GM21390 (cell line): ENCODE data around the gene UTF1.
"Not testable (repeated sequence)": the region's sequence is repeated elsewhere in the genome, so short reads cannot be mapped to it uniquely, and the experiment has no call there.

ENCODE experiments used
- ATAC-seq: cut with Tn5 transposase; IDR thresholded peaks from one replicate; pipeline ENCODE4 v1.9.1; 2021; ENCODE audit not compliant: unreplicated experiment

Gene UTF1

GRCh38 chr10:133225707-133226191 lies 4.3 kb upstream of the UTF1 start:
- no peak for ATAC-seq

GRCh38 chr10:133226251-133226808 lies 3.7 kb upstream of the UTF1 start:
- no peak for ATAC-seq

- no peak for ATAC-seq
Measured at GRCh38 chr10:133227256-133227655, 2.8 kb upstream of the UTF1 start.

GRCh38 chr10:133229265-133230043 lies 563 bp upstream of the UTF1 start:
- ATAC-seq: no peak

DNA sequence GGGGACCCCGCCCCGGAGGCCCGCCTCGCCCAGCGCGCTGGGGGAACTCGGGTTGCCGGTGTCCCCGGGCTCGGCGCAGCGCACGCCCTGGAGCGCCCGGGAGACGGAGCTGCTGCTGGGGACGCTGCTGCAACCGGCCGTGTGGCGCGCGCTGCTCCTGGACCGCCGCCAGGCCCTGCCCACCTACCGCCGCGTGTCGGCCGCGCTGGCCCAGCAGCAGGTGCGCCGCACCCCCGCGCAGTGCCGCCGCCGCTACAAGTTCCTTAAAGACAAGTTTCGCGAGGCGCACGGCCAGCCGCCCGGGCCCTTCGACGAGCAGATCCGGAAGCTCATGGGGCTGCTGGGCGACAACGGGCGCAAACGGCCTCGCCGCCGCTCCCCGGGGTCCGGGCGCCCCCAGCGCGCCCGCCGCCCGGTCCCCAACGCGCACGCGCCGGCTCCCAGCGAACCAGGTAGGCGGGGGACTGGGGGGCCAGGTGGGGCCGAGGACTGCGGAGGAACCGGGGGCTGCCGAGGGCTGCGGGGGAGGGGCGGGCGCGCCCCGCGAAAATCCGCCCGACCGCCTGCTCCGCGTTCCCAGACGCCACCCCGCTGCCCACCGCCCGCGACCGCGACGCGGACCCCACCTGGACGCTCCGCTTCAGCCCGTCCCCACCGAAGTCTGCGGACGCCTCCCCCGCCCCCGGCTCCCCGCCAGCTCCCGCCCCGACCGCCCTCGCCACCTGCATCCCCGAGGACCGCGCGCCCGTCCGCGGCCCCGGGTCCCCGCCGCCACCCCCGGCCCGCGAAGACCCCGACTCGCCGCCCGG lies 574 bp downstream of the UTF1 start:
- ATAC-seq: no peak

- no peak for ATAC-seq
Measured at GRCh38 chr10:133231244-133231945, 1.4 kb downstream of the UTF1 start.

DNA sequence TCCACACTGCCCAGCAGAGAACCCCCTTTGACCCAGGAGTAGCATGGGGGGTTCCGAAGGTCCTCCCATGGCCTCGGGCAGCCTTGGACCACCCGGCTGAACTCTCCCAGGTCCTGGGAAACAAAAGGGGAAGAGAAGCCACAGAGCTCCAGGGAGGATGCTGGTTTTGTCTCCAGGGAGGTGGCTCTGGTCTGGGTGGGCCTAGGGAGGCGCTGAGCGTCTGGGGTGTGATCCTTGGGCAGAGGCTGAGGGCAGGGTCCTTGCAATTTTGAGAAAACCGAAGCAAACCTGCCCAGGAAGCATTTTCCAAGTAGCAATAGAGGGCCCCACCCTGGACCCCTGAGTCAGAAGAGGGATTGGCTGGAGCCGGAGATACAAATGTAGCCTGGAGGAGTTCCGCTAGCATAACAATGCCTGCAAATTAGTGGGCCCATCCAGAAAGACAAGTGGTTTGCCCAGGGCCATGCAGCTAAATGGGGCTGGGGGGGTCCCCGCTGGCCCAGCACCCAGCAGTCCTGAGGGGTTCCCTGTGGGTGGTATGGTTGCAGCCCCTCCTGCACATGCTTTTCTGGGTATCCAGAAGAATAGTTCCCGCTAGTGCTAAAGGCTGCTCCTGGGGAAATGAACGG lies 2.0 kb downstream of the UTF1 start:
- ATAC-seq: no peak

DNA sequence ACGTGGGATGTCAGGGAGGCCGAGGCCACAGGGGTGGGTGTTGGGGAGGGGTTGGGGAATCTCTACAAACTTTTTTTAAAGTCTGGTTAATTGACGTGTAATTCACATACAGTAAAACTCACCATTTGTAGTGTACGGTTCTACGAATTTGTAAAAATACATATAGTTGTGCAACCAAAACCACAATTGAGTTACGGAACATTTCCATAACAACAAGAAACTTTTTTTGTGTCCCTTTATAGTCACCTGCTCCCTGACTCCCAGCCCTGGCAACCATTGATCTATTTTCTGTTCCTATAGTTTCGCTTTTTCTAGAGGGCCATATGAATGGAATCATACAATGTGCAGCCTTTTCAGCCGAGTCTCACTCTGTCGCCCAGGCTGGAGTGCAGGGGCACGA lies 4.8 kb downstream of the UTF1 start:
- not testable (repeated sequence) for ATAC-seq

DNA sequence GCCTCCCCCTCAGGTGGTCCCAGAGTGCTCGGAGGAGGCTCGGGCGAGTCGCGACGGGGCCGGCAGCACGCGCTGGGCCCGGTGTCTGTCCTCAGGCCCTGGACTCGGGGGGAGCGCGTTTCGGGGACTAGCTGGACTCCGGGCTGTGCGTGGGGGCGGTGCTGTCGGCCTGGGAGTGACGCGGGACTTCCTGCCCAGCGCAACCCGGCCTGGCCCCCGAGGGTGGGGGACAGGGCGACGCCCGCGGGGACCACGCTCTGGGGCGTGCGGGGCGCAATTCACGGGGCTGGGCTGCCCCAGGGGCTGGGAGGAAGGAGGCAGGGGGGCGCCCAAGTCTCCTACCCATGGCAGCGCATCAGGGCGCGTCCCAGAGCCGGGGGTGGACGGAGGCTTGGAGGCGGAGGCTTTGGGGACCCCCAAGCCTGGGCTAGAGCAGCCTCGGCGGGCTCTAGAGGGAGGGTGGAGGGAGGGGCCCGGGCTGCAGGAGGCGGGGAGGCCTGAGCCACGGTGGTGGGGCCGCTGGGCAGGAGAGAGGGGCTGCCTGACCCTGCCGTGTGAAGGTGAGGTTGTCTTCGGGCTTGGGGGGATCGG lies 5.3 kb downstream of the UTF1 start:
- no peak for ATAC-seq

- ATAC-seq: no peak
Measured at GRCh38 chr10:133235932-133236331, 5.9 kb downstream of the UTF1 start.

- ATAC-seq: no peak
Measured at GRCh38 chr10:133236401-133237240, 6.6 kb downstream of the UTF1 start.

DNA sequence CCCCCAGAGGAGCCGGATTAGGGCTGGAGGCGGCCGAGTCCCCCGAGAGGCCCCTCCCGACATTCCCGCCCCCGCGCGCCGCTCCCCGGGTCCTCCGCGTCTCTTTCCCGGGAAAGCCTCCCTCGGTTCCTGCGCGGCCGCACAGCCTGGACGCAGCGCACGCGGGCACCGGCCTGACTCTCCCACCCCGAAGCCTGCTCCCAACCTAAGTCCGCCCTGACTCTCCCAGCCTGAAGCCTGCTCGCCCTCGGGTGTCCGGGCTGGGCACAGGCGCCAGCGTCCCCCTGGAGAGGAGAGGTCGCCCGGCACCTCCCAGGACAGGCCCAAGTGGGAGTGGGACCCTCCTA lies 7.2 kb downstream of the UTF1 start:
- ATAC-seq: no peak

- no peak for ATAC-seq
Measured at GRCh38 chr10:133237588-133238465, 7.8 kb downstream of the UTF1 start, which contains the start of gene VENTX. TSS of gene VENTX (plus strand) at chr10:133237855. CDS start at chr10:133237915, 60 bp downstream.

GRCh38 chr10:133238466-133238804 lies 8.4 kb downstream of the UTF1 start:
- no peak for ATAC-seq

- ATAC-seq: no peak
Measured at GRCh38 chr10:133239990-133240389, 10.0 kb downstream of the UTF1 start.

DNA sequence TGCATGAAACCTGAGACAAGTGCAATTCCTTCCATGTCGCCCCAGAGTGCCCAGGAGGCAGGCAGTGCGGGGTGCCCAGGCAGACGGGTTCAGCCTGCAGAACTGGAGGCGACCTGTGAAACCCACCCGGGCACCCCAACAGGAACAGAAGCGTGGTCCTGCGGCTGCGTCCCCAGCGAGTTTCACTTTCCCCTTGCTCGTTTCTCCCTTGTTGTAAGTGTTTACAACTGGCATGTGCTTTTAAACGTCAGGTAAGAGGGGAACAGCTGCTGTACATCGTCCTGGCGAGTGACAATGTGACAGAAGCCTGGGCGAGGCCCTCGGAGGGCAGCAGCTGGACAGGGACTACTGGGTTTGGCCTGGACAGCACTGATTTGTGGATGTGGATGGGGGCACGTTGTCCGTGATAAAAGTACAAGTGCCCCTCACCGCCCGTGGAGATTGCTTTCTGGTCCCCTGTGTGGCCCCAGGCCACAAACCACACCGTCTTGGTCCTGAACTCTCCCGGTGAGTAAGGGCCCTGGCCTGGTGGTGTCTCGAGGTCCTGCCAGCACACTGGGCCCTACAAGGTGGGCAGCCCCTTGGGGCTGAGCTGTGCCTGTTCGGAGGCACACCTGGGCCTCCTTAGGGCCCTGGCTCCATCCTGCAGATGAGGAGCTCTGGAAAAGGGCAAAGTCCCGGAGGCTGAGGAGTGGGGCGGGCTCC lies 11.6 kb downstream of the UTF1 start:
- peak; percentile 68 for ATAC-seq

GRCh38 chr10:133242611-133243356 lies 12.8 kb downstream of the UTF1 start:
- ATAC-seq: no peak
